Measurements from ENCODE around the gene BBX.

BBX gene

GRCh38 chr3:107841831-107842230, 319.1 kb downstream of the BBX start:
- DNase-seq (ENCODE audit: extremely low read depth, low read depth) = no peak
- no peak for TF ChIP-seq CTCF (IDR thresholded peaks at IDR 0.05; ENCODE audit: low read depth, low read length, missing control alignments)
- H3K4me3 ChIP-seq (replicated peaks; ENCODE audit: low read depth, low read length) = no peak overlapping the region

- TF ChIP-seq CTCF (IDR thresholded peaks at IDR 0.05; ENCODE audit: low read depth, low read length, missing control alignments) = no peak
- no peak overlapping the region for H3K4me3 ChIP-seq (replicated peaks; ENCODE audit: low read depth, low read length)
- DNase-seq (ENCODE audit: extremely low read depth, low read depth) = no peak
Measured at GRCh38 chr3:107842940-107843339, 320.2 kb downstream of the BBX start.

GRCh38 chr3:107845380-107846278, 322.9 kb downstream of the BBX start:
- peak; percentile 21 for DNase-seq (ENCODE audit: extremely low read depth, low read depth)
- no peak for TF ChIP-seq CTCF (IDR thresholded peaks at IDR 0.05; ENCODE audit: low read depth, low read length, missing control alignments)
- H3K4me3 ChIP-seq (replicated peaks; ENCODE audit: low read depth, low read length) = no peak overlapping the region

GRCh38 chr3:107846279-107846852, 323.6 kb downstream of the BBX start:
- DNase-seq (ENCODE audit: extremely low read depth, low read depth) = peak; percentile 22
- peak; percentile 55 for TF ChIP-seq CTCF (IDR thresholded peaks at IDR 0.05; ENCODE audit: low read depth, low read length, missing control alignments)
- H3K4me3 ChIP-seq (replicated peaks; ENCODE audit: low read depth, low read length) = no peak overlapping the region

- peak; percentile 10 for DNase-seq (ENCODE audit: extremely low read depth, low read depth)
Measured at GRCh38 chr3:107847791-107848190, 325.0 kb downstream of the BBX start.

GRCh38 chr3:107848351-107848915, 325.7 kb downstream of the BBX start:
- no peak for DNase-seq (ENCODE audit: extremely low read depth, low read depth)
- H3K4me3 ChIP-seq (replicated peaks; ENCODE audit: low read depth, low read length) = no peak overlapping the region
- TF ChIP-seq CTCF (IDR thresholded peaks at IDR 0.05; ENCODE audit: low read depth, low read length, missing control alignments) = no peak

More at GRCh38 chr3:107847791-107848190, 325.0 kb downstream of the BBX start:
- no peak overlapping the region for H3K4me3 ChIP-seq (replicated peaks; ENCODE audit: low read depth, low read length)
- no peak for TF ChIP-seq CTCF (IDR thresholded peaks at IDR 0.05; ENCODE audit: low read depth, low read length, missing control alignments)
